HG03139 (cell line): Measurements from ENCODE around the gene FTO.

Experiments used
- ATAC-seq: cut with Tn5 transposase; IDR thresholded peaks from one replicate; pipeline ENCODE4 v1.9.1; 2021; ENCODE audit not compliant: unreplicated experiment

The FTO gene

GRCh38 chr16:53895433-53895832 lies 191.5 kb downstream of the FTO start:
- ATAC-seq = no peak

- ATAC-seq = no peak
Observed at GRCh38 chr16:53895851-53896250, 191.9 kb downstream of the FTO start.

GRCh38 chr16:53896722-53897121 lies 192.8 kb downstream of the FTO start:
- no peak for ATAC-seq

- ATAC-seq = no peak
Observed at GRCh38 chr16:53898993-53899392, 195.0 kb downstream of the FTO start.

- ATAC-seq = no peak
Observed at GRCh38 chr16:53899431-53899830, 195.5 kb downstream of the FTO start.

- ATAC-seq = no peak
Observed at GRCh38 chr16:53900667-53901066, 196.7 kb downstream of the FTO start.

- no peak for ATAC-seq
Observed at GRCh38 chr16:53901408-53901807, 197.5 kb downstream of the FTO start.

GRCh38 chr16:53904533-53904932 lies 200.6 kb downstream of the FTO start:
- no peak for ATAC-seq

GRCh38 chr16:53905028-53905427 lies 201.1 kb downstream of the FTO start:
- no peak for ATAC-seq

GRCh38 chr16:53908731-53909130 lies 204.8 kb downstream of the FTO start:
- ATAC-seq = no peak

GRCh38 chr16:53910990-53911389 lies 207.0 kb downstream of the FTO start:
- no peak for ATAC-seq

GRCh38 chr16:53911513-53911912 lies 207.6 kb downstream of the FTO start:
- ATAC-seq = no peak

GRCh38 chr16:53912155-53912554 lies 208.2 kb downstream of the FTO start:
- peak; percentile 64 for ATAC-seq

- no peak for ATAC-seq
Observed at GRCh38 chr16:53913099-53913870, 209.3 kb downstream of the FTO start.

GRCh38 chr16:53913920-53914319 lies 210.0 kb downstream of the FTO start:
- no peak for ATAC-seq

GRCh38 chr16:53914736-53915135 lies 210.8 kb downstream of the FTO start:
- ATAC-seq = no peak

GRCh38 chr16:53915452-53916160 lies 211.7 kb downstream of the FTO start:
- no peak for ATAC-seq

- ATAC-seq = no peak
Observed at GRCh38 chr16:53920988-53921387, 217.0 kb downstream of the FTO start.

GRCh38 chr16:53922067-53922806 lies 218.3 kb downstream of the FTO start:
- no peak for ATAC-seq

GRCh38 chr16:53922807-53923571 lies 219.0 kb downstream of the FTO start:
- no peak for ATAC-seq
